DMS79 (cell line): ENCODE measurements around the gene STYXL1.

Source experiments
- DNase-seq: peaks from one replicate; lab custom pipeline; 2025; lab: John Stamatoyannopoulos, UW

Gene STYXL1

DNA sequence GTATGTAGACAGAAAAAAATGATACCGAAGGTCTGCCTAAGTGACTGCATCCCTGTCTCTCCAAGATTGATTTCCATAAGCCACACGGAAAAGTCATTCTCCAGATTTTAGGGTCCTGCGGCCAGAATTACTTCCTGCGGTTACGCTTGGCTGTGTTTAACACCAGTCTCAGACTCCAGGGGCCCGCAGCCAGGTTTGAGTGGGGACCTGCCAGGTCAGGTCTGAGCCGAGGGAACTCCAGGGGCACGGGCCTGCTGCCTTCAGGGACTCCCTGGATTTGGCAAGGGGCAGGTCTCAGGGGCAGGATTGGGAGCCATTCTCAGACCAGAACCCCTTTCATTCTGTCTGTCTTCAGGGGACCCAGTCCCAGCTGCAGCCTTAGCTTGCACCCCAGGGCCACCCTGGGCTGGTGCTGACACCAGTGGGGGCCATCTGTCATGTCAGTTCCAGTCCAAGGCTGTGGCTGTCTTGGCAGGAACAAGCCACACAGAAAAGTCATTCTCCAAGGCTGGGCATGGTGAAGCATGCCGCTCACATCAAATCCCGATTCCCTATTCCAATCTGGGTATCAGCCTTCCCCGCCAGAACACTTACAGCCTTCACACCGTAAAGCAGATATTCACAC is 92.4 kb downstream of the STYXL1 start:
- DNase-seq, result no peak

DNA sequence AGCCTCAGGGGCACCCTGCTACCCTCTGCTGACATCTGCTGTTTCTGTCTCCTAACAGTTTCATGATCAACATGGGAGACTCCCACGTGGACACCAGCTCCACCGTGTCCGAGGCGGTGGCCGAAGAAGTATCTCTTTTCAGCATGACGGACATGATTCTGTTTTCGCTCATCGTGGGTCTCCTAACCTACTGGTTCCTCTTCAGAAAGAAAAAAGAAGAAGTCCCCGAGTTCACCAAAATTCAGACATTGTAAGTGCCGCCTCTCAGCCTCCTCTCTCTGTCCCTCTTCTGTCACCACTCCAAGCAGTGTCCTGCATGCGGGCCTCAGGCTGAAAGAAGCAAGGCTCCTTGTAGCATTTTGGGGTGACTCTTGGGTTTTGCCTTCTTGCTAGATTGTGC is 93.9 kb downstream of the STYXL1 start:
- DNase-seq, result no peak

DNA sequence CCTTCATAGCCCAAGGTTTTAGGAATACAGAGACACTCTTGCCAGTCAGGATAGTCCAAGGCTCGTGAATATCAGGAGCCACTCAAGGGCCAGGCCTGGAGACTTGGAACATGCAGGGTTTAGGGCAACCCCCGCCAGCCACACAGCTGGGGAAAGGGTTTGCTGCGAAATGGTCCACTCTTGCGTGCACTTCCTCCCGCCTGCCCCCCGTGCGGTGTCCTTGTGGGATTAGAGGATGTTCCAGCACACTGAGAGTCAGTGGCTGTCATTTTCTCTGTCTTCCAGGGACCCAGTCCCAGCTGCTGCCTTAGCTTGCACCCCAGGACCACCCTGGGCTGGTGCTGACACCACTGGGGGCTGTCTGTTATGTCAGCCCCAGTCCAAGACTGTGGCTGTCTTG is 94.4 kb downstream of the STYXL1 start:
- no peak for DNase-seq

DNA sequence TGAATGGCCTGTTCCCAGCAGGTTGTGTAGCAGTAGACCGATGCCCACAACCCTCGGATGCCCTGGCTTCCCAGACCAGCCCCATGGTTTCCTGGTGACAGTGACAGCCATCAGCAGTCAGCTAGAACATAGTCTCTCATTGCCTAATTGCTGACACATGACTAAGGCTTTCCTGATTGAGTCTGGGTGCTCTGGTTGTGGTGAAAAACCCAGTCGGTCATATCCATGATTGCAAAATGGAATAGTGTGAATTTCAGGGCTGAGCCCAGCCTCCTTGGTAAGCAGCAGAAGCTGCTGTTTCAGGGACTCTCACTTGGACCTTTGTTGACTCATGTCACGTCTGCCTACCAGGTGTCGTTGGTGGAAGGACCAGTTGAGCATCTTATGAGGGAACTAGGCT is 96.3 kb downstream of the STYXL1 start:
- no peak for DNase-seq

DNA sequence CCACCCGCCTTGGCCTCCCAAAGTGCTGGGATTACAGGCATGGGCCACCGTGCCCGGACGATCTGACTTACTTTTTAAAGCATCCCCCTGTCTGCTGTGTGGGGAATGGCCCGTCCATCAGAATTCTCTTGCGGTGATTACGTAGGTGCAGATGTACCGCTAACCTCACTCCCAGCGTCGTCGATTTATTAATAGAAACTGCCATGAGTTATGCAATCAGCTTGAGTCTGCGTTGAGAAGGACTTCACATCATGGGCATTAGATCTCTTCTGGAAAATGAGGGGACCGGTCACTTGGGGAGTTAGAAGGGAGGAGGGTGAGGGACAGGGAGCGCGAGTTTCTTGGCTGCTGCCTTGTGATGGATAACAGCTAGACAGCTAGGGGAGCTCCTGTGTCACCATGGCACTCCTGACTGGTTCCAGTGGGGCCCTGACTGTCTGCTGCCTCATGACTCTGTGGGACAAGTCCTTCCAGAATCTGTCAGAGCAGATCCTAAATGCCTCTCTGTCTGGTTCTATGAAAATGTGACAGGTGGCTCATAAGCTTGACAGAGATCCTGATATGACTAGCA is 97.6 kb downstream of the STYXL1 start:
- no peak for DNase-seq

DNA sequence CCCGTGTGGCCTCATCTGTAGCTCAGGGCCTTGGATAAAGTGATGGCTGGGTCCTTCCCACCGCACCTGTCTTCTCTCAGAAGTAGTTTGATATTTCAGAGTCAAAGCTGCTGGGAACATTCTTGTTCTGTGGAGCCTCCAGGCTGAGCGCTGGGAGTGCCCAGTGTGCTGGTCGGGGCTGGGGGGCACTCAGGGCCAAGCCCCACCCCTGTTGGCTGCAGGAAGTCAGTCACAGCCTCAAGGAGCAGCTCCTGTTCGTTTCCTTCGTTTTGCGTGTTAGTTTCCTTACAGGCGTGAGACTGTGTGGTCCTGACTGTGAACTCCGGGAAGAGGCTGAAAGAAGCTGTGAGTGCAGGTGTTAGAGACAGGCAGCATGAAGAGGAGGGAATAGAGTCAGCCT is 99.6 kb downstream of the STYXL1 start:
- no peak for DNase-seq
